Upper lobe of left lung (tissue), 4 donors: ENCODE results near the gene KLK15.

Source experiments
- CTCF ChIP-seq, 6 experiments: fragments of 450-650 bp in 4 of 6; fragments of 200-600 bp in 2 of 6; sonication (generic) in 2 of 6; IDR thresholded peaks; one replicate each; pipeline ENCODE4 v1.5.1; 2016 to 2019; ENCODE audit warnings: antibody characterized with exemption in 6 of 6
- EP300 ChIP-seq, 4 donors: sonication (generic); formaldehyde crosslinking; IDR thresholded peaks; one replicate each; pipeline ENCODE4 v1.5.1; 2017; ENCODE audit warnings: antibody characterized with exemption in 4 of 4, control low read depth in 2 of 4
- POLR2AphosphoS5 ChIP-seq, 2 donors: sonication (generic); formaldehyde crosslinking; IDR thresholded peaks; one replicate each; pipeline ENCODE4 v1.5.1; 2017; ENCODE audit warnings: antibody characterized with exemption in 2 of 2

DNA sequence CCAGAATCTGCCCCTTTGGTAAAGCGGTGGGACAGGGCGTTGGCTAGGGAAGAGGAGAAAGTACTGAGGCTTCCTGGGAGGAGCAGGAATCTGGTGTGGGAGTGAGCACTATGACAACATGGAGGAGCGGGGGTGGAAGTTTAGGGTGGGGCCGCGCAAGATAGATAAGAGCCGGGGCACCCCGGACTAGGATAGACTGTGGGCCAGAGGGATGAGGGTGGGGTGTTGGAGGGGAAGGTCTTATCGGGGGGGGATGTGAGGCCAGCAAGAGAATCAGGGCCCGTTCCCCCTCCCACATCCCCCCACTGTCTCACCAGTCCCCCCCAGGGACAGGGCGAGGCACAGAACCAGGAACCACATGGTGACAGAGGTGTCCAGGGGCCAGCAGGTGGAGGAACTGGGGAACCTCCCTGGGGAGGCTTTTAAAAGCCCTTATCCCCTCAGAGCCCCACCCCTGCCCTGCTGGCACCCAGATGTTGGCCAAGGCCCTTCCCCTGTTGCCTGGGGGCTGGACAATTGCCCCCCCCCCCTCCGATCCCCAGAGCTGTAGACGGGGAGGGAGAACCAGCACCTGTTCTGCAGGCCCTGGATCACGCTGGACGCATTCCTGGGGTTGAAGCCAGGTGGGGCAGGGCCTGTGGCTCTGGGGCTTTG is 9.9 kb downstream of the KLK15 start, which contains the start of gene KLK1:
- TF ChIP-seq POLR2AphosphoS5 (IDR thresholded peaks at IDR 0.05), result no peak
- TF ChIP-seq CTCF (IDR thresholded peaks at IDR 0.05), result no peak
- no peak for TF ChIP-seq EP300 (IDR thresholded peaks at IDR 0.05)
